HepG2 (cell line): ENCODE data around the gene SHQ1. TPM values are rescaled to one million over a fixed set of nuclear protein-coding genes. Genes with fewer than 3 reads are reported as not detected.
A peak's percentile ranks its signal among the peaks of the same experiment; 100 is the strongest.

Source experiments
- ATAC-seq: fragments of 200-7000 bp; cut with Tn5 transposase; 3 replicates; pipeline ENCODE4 v1.9.1; 2020; ENCODE audit warnings: mild to moderate bottlenecking, moderate library complexity
- BruUV-seq: library from RNA; stranded (reverse); fragments of 400-500 nt; replicated peaks from 2 replicates; lab custom pipeline; 2021; lab: Mats Ljungman, UMichigan
- CTCF ChIA-PET: fragments of 300-600 bp; formaldehyde crosslinking; extraction: SDS; loops from one replicate; lab custom pipeline; 2021; ENCODE audit warnings: low total read pairs, inconsistent platforms, low intra/inter-chr PET ratio; lab: Yijun Ruan, JAX
- POLR2A ChIA-PET: fragments of 350-600 bp; sonication (Branson Sonifier 250); formaldehyde crosslinking; loops from one replicate; lab custom pipeline; 2020; ENCODE audit warnings: antibody characterized with exemption, inconsistent platforms; lab: Yijun Ruan, JAX
- DNase-seq: peaks from one replicate; pipeline ENCODE4 v3.0.0-alpha.2; 2015; ENCODE audit warnings: low spot score
- FAIRE-seq: peaks from 3 replicates; lab custom pipeline; 2011; peaks lifted over from hg19 to GRCh38; lab: Jason Lieb, UNC
- H2AFZ ChIP-seq: one replicate; pipeline ENCODE4 v1.6.1; 2011; ENCODE audit warnings: low read length, inconsistent platforms
- H3K27ac ChIP-seq: fragments of 300-600 bp; 3 replicates; pipeline ENCODE4 v1.8.0; 2011; ENCODE audit warnings: mixed run types, mild to moderate bottlenecking, mixed read lengths, low read length, inconsistent platforms; ENCODE audit not compliant: insufficient read depth; ENCODE audit errors: extremely low read length
- H3K27me3 ChIP-seq, 2 experiments: fragments of 200-600 bp in 1 of 2; 2 replicates in 1 of 2; 3 replicates in 1 of 2; pipeline versions ENCODE4 v1.6.0 to v1.8.0; 2011; ENCODE audit warnings: low read length in 2 of 2, mild to moderate bottlenecking in 2 of 2, moderate library complexity in 2 of 2, inconsistent platforms in 1 of 2; ENCODE audit not compliant: insufficient read depth in 2 of 2, control insufficient read depth in 1 of 2
- H3K36me3 ChIP-seq, 2 experiments: fragments of 200-600 bp in 1 of 2; replicated peaks in 1 of 2; 2 replicates in 1 of 2; 3 replicates in 1 of 2; pipeline versions ENCODE4 v1.5.1 to v1.8.0; 2011; ENCODE audit warnings: low read length in 2 of 2, inconsistent platforms in 1 of 2; ENCODE audit not compliant: insufficient read depth in 2 of 2, control insufficient read depth in 1 of 2
- H3K4me1 ChIP-seq: 2 replicates; pipeline ENCODE4 v1.5.1; 2012; ENCODE audit warnings: low read length, inconsistent platforms; ENCODE audit not compliant: insufficient read depth
- H3K4me2 ChIP-seq: 2 replicates; pipeline ENCODE4 v1.6.0; 2011; ENCODE audit warnings: low read depth, low read length, inconsistent platforms
- H3K4me3 ChIP-seq, 3 experiments: fragments of 200-600 bp in 1 of 3; sonication (generic), shearing (Covaris generic) in 1 of 3; replicated peaks in 1 of 3; 2 replicates each; pipeline ENCODE4 v1.5.1; 2011 to 2016; ENCODE audit warnings: low read length in 3 of 3, inconsistent platforms in 2 of 3, low read depth in 2 of 3, mild to moderate bottlenecking in 2 of 3, control low read depth in 1 of 3, mixed read lengths in 1 of 3; ENCODE audit not compliant: insufficient read depth in 1 of 3
- H3K79me2 ChIP-seq: one replicate; pipeline ENCODE4 v1.6.1; 2011; ENCODE audit warnings: low read length, inconsistent platforms; ENCODE audit not compliant: insufficient read depth
- H3K9ac ChIP-seq: 2 replicates; pipeline ENCODE4 v1.6.0; 2011; ENCODE audit warnings: mild to moderate bottlenecking, low read depth, low read length, inconsistent platforms; ENCODE audit not compliant: insufficient read depth
- H3K9me3 ChIP-seq: 2 replicates; pipeline ENCODE4 v1.5.1; 2012; ENCODE audit warnings: mild to moderate bottlenecking, low read length
- H4K20me1 ChIP-seq: 2 replicates; pipeline ENCODE4 v1.6.0; 2011; ENCODE audit warnings: inconsistent platforms, mild to moderate bottlenecking, low read length, moderate library complexity; ENCODE audit not compliant: insufficient read depth
- ZBTB33 ChIP-seq: sonication (generic); formaldehyde crosslinking; IDR thresholded peaks from 2 replicates; pipeline ENCODE4 v1.4.0; 2020; ENCODE audit warnings: missing genetic modification reagents
- ZNF644 ChIP-seq: IDR thresholded peaks from 2 replicates; pipeline ENCODE4 v1.6.1; 2016; ENCODE audit warnings: low read depth
- WGBS: methylation state at CpG from one replicate; pipeline ENCODE4 v1.1.6; 2017; ENCODE audit warnings: low lambda C conversion rate; 5-methylcytosine and 5-hydroxymethylcytosine counted together
- in situ Hi-C: cut with HindIII; loops from 2 replicates; pipeline ENCODE4 v1.10.0; 2017; ENCODE audit warnings: low pct_unique_long_range_greater_than_20kb; ENCODE audit not compliant: extremely low pct_ligation_motif_present
- intact Hi-C: fragments of 100-400 bp; cut with micrococcal nuclease; formaldehyde crosslinking; loops from one replicate; pipeline ENCODE4 v1.10.0; 2022; ENCODE audit not compliant: unreplicated experiment
- polyA plus RNA-seq, 8 experiments: library from polyadenylated mRNA; depleted of rRNA in 3 of 8; stranded (reverse) in 7 of 8; unstranded in 1 of 8; fragments of >200 nt; fragmentation: Illumina TruSeq in 4 of 8; extraction: Trizol in 4 of 8; gene quantifications; 2 replicates each; pipeline versions ENCODE4 v1.2.1 to v1.2.3, GENCODE V29; 2011 to 2016; ENCODE audit warnings: low read depth in 4 of 8, missing spikeins in 1 of 8, mixed read lengths in 1 of 8; ENCODE audit not compliant: insufficient read depth in 1 of 8
- total RNA-seq, 5 experiments: library from RNA; depleted of rRNA; stranded (reverse); fragments of >200 nt; fragmentation: Illumina TruSeq; extraction: Trizol; gene quantifications; 2 replicates each; pipeline ENCODE4 v1.2.3, GENCODE V29; 2016; ENCODE audit warnings: low read depth in 1 of 5
- TF ChIP-seq, protein P1 (sequence below), 2 experiments: sonication (generic) in 1 of 2; formaldehyde crosslinking in 1 of 2; IDR thresholded peaks; 2 replicates each; pipeline versions ENCODE4 v1.4.0 to v1.6.1; 2016 to 2020; ENCODE audit warnings: borderline replicate concordance in 1 of 2, low read depth in 1 of 2, mild to moderate bottlenecking in 1 of 2, missing genetic modification reagents in 1 of 2

The SHQ1 gene
- total and polyA plus RNA-seq, 2 of the 13 experiments (the other 11 are each of a cell fraction or from before 2014, with no cell fraction given), result 5.5 to 20.3 TPM

DNA sequence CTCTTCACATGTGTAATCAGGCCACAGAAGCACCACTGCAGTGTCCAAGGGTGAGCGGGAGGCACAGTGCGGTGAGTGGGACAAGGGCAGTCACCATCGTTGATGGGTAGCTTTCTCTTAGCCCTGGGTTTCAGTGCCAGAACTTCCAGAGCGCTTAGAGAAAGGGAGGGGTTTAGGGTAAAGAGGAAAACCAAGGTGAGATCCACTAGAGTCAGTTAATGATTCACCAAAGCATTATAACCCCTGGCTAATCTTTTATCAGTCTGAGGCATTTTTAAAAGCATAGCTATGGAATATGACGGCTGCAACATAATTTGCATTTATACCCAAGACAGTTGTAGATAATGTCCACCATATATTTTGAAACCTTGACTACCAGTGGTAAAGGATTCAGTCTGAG, 94.8 kb downstream of the SHQ1 start:
- Histone ChIP-seq H3K4me3 (no peak overlapping the region), H3K4me2 (no peak overlapping the region), H3K79me2 (no peaks in the 10 kb centered on the region), H3K4me1 (peaks cover 11% of the 10 kb centered on the region), H3K9me3 (no peaks in the 10 kb centered on the region), H4K20me1 (no peaks in the 10 kb centered on the region), H3K27me3 (no peaks in the 10 kb centered on the region), H3K36me3 (no peaks in the 10 kb centered on the region), H2AFZ (no peak overlapping the region), H3K27ac (no peak overlapping the region), H3K9ac (no peak overlapping the region)
- ChIA-PET CTCF (no interaction called here), POLR2A (no interaction called here)
- FAIRE-seq (no peak), ATAC-seq (peak; percentile 74), DNase-seq (peak; percentile 15)
- BruUV-seq, result no TSS peak
- in situ Hi-C loops (no loop called here), intact Hi-C loops (no loop called here)
- 74% methylated on average over 5 of the region's 5 CpGs for WGBS
- TF ChIP-seq ZBTB33 (CRISPR knock-in tag), result peak; percentile 28; the same call in 1 of the 2 replicates
- TF ChIP-seq ZNF644 (CRISPR knock-in tag), result no peak
- TF ChIP-seq, protein P1, sequence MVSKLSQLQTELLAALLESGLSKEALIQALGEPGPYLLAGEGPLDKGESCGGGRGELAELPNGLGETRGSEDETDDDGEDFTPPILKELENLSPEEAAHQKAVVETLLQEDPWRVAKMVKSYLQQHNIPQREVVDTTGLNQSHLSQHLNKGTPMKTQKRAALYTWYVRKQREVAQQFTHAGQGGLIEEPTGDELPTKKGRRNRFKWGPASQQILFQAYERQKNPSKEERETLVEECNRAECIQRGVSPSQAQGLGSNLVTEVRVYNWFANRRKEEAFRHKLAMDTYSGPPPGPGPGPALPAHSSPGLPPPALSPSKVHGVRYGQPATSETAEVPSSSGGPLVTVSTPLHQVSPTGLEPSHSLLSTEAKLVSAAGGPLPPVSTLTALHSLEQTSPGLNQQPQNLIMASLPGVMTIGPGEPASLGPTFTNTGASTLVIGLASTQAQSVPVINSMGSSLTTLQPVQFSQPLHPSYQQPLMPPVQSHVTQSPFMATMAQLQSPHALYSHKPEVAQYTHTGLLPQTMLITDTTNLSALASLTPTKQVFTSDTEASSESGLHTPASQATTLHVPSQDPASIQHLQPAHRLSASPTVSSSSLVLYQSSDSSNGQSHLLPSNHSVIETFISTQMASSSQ (IDR thresholded peaks at IDR 0.05; ENCODE audit: low read depth), result 0 out of 2 replicates have a peak, but pooled peaks have one; percentile 38
- TF ChIP-seq, protein P1 (CRISPR knock-in tag; IDR thresholded peaks at IDR 0.05; ENCODE audit: borderline replicate concordance), result no peak
- TF ChIP-seq, all 625 proteins: peak for 2
